Neutrophil (primary cell): Measurements from ENCODE around the gene ADD1.

Experiments used
- H3K27ac ChIP-seq: fragments of 200-600 bp; sonication (generic); 2 replicates; pipeline ENCODE4 v1.5.1; 2016; ENCODE audit warnings: mild to moderate bottlenecking, moderate library complexity
- H3K27me3 ChIP-seq: fragments of 200-600 bp; sonication (generic); 2 replicates; pipeline ENCODE4 v1.6.0; 2016; ENCODE audit warnings: mild to moderate bottlenecking
- H3K36me3 ChIP-seq: fragments of 200-600 bp; sonication (generic); 2 replicates; pipeline ENCODE4 v1.5.1; 2017
- H3K4me1 ChIP-seq, 2 experiments: fragments of 200-600 bp in 1 of 2; sonication (generic) in 1 of 2; 1 replicate in 1 of 2; 2 replicates in 1 of 2; pipeline versions ENCODE4 v1.5.1 to v1.6.1; 2013 to 2016; ENCODE audit warnings: low read depth in 1 of 2, low read length in 1 of 2, mild to moderate bottlenecking in 1 of 2, moderate library complexity in 1 of 2; ENCODE audit not compliant: control insufficient read depth in 1 of 2, insufficient read depth in 1 of 2
- H3K4me3 ChIP-seq, 2 experiments: fragments of 200-600 bp in 1 of 2; sonication (generic) in 1 of 2; 1 replicate in 1 of 2; 2 replicates in 1 of 2; pipeline ENCODE4 v1.5.1; 2013 to 2016; ENCODE audit warnings: low read depth in 1 of 2, low read length in 1 of 2, mild to moderate bottlenecking in 1 of 2, moderate library complexity in 1 of 2
- H3K9me3 ChIP-seq: fragments of 200-600 bp; sonication (generic); 2 replicates; pipeline ENCODE4 v1.5.1; 2016
- CTCF ChIP-seq: fragments of 200-600 bp; sonication (generic); IDR thresholded peaks from 2 replicates; pipeline ENCODE4 v1.5.1; 2016; ENCODE audit warnings: antibody characterized with exemption

The ADD1 gene

GRCh38 chr4:2940267-2941137 lies 96.9 kb downstream of the ADD1 start:
- H3K9me3 ChIP-seq, result no peaks in the 10 kb centered on the region
- no peak for TF ChIP-seq CTCF
- H3K4me1 ChIP-seq, result peaks cover 5 to 7% of the 10 kb centered on the region in 2 experiments
- no peaks in the 10 kb centered on the region for H3K27me3 ChIP-seq
- no peak overlapping the region for H3K27ac ChIP-seq
- H3K4me3 ChIP-seq, result no peak overlapping the region
- H3K36me3 ChIP-seq, result peaks cover 53% of the 10 kb centered on the region

GRCh38 chr4:2941138-2942036 lies 97.7 kb downstream of the ADD1 start:
- peaks cover 60% of the 10 kb centered on the region for H3K36me3 ChIP-seq

GRCh38 chr4:2942037-2942531 lies 98.4 kb downstream of the ADD1 start:
- Histone ChIP-seq H3K9me3 (no peaks in the 10 kb centered on the region), H3K27ac (no peak overlapping the region), H3K4me1 (no peaks in the 10 kb centered on the region), H3K4me3 (no peak overlapping the region), H3K27me3 (no peaks in the 10 kb centered on the region), H3K36me3 (peaks cover 67% of the 10 kb centered on the region)
- TF ChIP-seq CTCF, result no peak

More at GRCh38 chr4:2941138-2942036, 97.7 kb downstream of the ADD1 start:
- Histone ChIP-seq H3K4me3 (no peak overlapping the region), H3K9me3 (no peaks in the 10 kb centered on the region), H3K27ac (no peak overlapping the region), H3K27me3 (no peaks in the 10 kb centered on the region), H3K4me1 (no peaks in the 10 kb centered on the region)
- TF ChIP-seq CTCF, result no peak

GRCh38 chr4:2942532-2943363 lies 99.1 kb downstream of the ADD1 start:
- Histone ChIP-seq H3K27me3 (no peaks in the 10 kb centered on the region), H3K36me3 (peaks cover 70% of the 10 kb centered on the region), H3K4me1 (no peaks in the 10 kb centered on the region), H3K9me3 (no peaks in the 10 kb centered on the region), H3K4me3 (no peak overlapping the region), H3K27ac (no peak overlapping the region)
- TF ChIP-seq CTCF, result no peak
